GM19099 (cell line): ENCODE measurements around the gene TFIP11.

Source experiments
- POLR2A ChIP-seq: IDR thresholded peaks from 3 replicates; pipeline ENCODE4 v1.6.1; 2011; ENCODE audit warnings: low read depth; ENCODE audit not compliant: insufficient read length; ENCODE audit errors: extremely low read depth

TFIP11 gene

GRCh38 chr22:26547837-26548236, 35.6 kb upstream of the TFIP11 start:
- TF ChIP-seq POLR2A: no peak

- TF ChIP-seq POLR2A: no peak
Measured at GRCh38 chr22:26547426-26547825, 35.2 kb upstream of the TFIP11 start.

GRCh38 chr22:26546282-26546681, 34.0 kb upstream of the TFIP11 start:
- TF ChIP-seq POLR2A: no peak

GRCh38 chr22:26545827-26546226, 33.6 kb upstream of the TFIP11 start:
- TF ChIP-seq POLR2A: no peak

GRCh38 chr22:26545385-26545784, 33.1 kb upstream of the TFIP11 start:
- TF ChIP-seq POLR2A: no peak

- no peak for TF ChIP-seq POLR2A
Measured at GRCh38 chr22:26544489-26544888, 32.2 kb upstream of the TFIP11 start.

GRCh38 chr22:26542831-26543230, 30.6 kb upstream of the TFIP11 start:
- TF ChIP-seq POLR2A: no peak

GRCh38 chr22:26541167-26541819, 29.0 kb upstream of the TFIP11 start:
- no peak for TF ChIP-seq POLR2A

GRCh38 chr22:26540119-26540518, 27.8 kb upstream of the TFIP11 start:
- no peak for TF ChIP-seq POLR2A

- TF ChIP-seq POLR2A: no peak
Measured at GRCh38 chr22:26536762-26537134, 24.5 kb upstream of the TFIP11 start.

GRCh38 chr22:26536056-26536761, 23.9 kb upstream of the TFIP11 start:
- no peak for TF ChIP-seq POLR2A

- TF ChIP-seq POLR2A: no peak
Measured at GRCh38 chr22:26535603-26535908, 23.3 kb upstream of the TFIP11 start.

GRCh38 chr22:26534874-26535602, 22.8 kb upstream of the TFIP11 start:
- TF ChIP-seq POLR2A: no peak

- no peak for TF ChIP-seq POLR2A
Measured at GRCh38 chr22:26534171-26534855, 22.0 kb upstream of the TFIP11 start.

- no peak for TF ChIP-seq POLR2A
Measured at GRCh38 chr22:26529345-26529744, 17.1 kb upstream of the TFIP11 start.

- no peak for TF ChIP-seq POLR2A
Measured at GRCh38 chr22:26527574-26528465, 15.5 kb upstream of the TFIP11 start.
